IPS-NIHi7 (cell line): ENCODE results near the gene PROM1.

Source experiments
- DNase-seq: peaks from one replicate; pipeline ENCODE4 v3.0.0; 2012; ENCODE audit warnings: mixed read lengths; ENCODE audit errors: extremely low spot score

PROM1 gene

GRCh38 chr4:16027114-16027513, 56.7 kb downstream of the PROM1 start:
- no peak for DNase-seq

GRCh38 chr4:16026160-16026761, 57.6 kb downstream of the PROM1 start:
- DNase-seq = peak; percentile 61

GRCh38 chr4:16025268-16025667, 58.6 kb downstream of the PROM1 start:
- DNase-seq = no peak

- no peak for DNase-seq
These were observed 59.9 kb downstream of the PROM1 start for GRCh38 chr4:16023776-16024408.

- no peak for DNase-seq
These were observed 61.8 kb downstream of the PROM1 start for GRCh38 chr4:16021804-16022560.

DNA sequence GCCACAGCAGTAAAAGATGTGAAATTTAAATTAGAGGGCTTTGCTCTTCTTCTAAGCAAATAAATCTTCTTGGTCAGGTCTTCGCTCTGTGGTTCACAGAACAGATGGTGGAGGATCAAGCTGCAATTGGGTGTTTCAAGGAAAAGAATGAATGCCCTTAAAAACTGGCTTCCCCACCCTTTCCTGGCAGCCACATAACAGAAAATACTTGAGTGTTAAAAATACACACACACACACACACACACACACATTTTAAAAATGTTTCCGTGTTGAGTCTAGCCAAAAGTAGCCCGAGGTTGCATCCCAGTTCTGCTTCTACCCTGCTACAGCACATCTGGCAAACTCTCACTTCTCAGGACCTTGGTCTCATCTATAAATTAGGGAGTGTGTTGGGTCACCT, 64.2 kb downstream of the PROM1 start:
- no peak for DNase-seq

GRCh38 chr4:16018841-16019240, 65.0 kb downstream of the PROM1 start:
- DNase-seq = no peak

DNA sequence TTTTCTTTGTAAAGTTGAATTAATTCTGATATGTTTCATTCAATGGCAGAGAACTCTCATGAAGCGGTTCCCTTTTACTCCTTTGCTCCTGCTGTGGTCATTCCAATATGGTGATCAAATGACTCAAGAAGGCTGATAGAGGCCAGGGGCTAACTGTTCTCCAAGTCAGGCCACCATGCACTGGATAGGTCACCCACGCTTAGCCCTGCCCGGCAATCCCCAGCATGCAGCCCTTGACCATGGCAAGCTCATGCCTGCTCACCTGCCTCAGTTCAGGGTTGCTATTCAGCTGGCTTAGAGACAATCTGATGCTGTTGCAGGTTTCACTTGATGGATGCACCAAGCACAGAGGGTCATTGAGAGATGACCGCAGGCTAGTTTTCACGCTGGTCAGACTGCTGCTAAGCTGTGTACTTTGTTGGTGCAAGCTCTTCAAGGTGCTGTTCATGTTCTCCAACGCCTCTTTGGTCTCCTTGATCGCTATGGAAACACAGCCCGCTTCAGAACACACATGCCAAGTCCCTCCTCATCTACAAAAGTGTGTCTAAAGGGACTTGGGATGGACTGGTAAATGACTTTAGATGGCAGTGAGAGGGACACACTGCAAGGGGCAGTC, 65.7 kb downstream of the PROM1 start:
- no peak for DNase-seq

DNA sequence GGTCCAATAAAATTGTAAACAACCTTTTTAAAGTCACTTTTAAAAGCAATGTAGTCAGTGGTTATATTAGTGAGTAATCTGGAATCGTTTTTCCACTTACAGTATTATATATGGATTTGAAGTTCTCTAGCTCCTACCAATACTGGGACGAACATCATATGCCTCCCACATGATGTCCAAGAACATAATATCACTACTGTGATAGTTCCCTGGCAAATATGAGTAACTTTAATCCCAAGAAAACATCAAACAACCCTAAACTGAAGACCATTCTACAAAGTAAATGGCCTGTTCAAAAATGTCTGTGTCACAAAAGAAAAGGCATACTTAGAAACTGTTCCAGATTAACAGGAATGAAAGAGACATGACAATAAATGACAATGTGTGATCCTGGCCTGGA, 67.3 kb downstream of the PROM1 start:
- DNase-seq = no peak

DNA sequence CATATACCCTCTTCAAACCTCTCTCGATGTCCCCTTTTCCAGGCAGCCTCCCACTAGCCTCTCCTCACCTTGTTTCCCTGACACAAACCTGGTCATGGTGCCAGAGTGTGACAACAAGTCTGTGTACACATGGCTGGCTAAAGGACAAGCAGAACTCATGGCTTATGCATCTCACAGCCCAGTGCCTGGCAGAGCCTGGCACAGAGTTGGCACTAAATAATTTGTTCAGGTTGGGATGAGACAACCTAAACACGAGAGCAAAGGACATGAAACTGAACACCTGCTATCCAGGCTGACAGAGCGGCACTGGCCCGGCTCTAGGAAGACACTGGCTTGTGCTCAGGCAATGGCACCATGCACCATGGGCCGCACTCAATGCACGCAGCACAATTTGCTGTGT, 72.7 kb downstream of the PROM1 start:
- DNase-seq = no peak

DNA sequence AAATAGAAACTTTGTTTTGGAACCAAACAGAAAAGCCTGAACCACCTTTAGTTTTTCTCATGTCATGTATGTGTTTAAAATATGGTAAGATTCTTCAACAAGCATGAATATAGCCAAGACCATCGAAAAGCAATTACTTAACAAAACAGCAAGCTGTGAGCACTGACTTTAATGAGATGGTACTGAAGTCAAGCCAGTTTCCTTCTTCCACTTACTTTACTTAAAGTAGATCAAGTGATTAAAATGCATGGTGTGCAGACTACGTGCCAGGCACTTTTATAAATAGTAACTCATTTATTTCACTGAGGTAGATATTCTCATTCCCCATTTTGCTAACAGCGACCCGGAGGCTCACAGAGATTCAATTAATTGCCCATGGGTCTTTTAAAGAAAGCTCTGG, 74.7 kb downstream of the PROM1 start:
- DNase-seq = no peak

DNA sequence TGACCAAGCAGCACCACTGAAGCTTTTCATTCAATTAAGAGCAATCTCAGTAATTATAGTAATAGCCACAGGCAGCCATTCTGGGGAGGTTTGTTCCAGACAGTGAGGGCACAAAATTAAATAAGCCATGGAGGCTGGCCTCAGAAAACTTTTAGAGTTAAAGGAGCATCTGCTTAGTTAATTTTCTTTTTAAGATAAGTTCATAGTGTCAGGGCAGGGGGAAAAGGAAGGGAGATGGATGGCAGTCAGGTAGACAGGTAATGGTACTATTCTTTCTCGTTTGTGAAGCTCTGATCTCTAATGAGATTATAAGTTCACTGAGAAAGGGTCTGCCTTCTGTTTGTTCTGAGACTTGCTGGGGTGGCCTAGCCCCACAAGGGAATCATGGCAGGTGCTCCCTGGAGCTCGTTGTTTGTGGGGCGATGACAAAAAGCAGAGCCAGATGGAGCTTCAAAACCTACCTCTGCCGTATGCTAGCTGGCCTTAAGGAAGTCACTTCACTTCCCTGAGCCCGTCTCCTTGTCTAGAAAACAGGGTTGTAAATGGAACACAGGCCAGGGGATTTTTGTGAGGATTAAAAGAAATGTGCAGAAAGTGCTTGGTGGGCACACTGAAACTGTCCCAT, 76.2 kb downstream of the PROM1 start:
- no peak for DNase-seq

DNA sequence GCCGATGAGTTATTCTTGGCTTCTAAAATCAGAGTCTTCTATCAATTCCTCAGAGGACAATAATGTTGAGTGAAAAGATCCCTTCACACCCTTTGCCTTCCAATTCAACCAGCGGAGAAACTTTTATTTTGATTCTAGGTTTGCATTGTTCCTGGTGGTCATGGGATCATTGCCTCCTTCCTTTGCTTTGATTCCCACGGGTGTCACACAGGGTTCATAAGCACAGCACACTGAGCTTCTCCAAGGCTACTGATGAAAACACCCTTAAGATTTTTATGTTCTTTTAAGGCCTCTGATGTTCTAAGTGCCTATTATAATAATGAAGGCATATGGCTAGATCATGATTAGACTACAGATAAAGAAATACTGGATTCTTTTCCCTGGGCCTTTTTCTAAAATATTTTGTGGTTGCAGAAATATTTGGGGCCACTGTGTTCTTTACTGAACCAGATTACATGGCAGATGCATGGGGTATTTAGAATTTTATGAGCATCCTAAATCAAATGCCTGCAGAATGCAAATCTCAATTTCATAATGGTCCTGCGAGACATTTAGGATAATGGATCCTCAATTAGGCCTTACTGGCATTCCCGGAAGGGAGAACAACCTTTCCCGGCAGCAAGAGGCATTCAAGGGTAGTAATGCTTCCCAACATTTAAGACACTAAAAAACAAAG, 76.9 kb downstream of the PROM1 start:
- no peak for DNase-seq

DNA sequence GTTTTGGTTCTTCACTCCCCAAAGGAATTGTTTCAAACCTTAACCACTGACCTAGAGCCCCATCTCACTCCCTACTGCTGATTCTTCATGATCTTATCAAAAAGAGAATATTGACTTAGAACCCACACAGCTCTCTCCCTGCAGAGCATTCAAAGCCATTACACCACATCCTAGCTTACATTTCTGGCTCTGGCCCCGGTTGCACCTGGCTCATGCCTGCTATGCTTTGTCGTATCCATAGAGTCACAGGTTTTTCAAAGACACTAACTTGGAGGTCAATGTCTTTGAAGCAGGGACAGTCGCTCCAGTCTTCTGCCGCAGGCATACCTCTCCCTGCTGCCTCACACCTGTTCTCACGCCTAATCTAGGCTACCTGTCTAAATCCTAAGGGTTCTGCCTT, 78.1 kb downstream of the PROM1 start:
- no peak for DNase-seq

DNA sequence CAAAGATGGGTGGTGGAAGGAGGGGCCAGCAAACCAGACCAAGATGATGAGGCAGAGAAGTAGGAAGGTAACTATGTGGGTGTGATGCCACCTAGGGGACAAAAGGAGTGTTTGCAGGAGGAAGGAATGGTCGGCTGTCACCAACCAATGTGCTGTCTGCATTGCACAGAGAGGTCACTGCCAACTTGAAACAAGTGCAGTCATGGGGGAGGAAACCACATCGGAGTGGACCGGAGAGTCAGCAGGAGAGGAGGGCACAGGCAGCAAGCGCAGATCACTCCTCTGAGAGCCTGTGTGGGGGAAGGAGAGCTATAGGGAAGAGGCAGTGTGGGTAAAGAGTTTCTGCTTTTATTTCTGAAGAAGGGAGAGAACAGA, 82.4 kb downstream of the PROM1 start:
- DNase-seq = peak; percentile 93

DNA sequence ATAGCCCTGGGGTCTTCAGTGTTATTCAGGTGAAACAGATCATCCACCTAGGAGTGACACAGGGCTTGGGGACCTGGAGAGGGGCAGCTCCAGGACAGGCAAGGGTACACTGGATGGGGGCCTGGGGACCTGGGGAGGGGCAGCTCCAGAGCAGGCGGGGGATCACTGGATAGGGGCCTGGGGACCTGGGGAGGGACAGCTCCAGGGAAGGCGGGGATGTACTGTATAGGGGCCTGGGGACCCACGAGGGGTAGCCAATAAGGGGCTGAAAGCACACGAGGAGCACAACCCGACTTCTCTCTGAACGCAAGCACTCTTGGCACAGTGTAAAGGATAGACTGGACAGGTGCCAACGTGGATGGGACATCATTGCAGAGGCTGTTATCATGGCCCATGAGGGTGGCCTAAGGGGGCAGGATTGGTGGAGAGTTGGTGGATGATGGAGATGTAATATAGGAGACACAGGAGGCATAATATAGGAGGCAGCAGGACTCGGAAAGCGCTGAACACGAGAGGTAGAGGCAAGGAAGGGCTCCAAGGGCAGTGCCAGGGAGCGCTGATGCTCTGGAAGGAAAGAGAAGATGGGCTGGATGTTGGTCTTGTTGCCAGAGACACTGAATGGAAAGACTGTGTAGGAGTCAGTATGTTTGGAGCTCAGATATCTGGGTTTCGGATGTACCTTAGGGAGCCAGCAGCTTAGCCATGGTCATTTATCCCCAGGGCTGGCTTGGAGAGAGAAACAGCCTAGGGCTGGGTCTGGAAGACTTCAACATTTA, 82.9 kb downstream of the PROM1 start:
- DNase-seq = no peak

DNA sequence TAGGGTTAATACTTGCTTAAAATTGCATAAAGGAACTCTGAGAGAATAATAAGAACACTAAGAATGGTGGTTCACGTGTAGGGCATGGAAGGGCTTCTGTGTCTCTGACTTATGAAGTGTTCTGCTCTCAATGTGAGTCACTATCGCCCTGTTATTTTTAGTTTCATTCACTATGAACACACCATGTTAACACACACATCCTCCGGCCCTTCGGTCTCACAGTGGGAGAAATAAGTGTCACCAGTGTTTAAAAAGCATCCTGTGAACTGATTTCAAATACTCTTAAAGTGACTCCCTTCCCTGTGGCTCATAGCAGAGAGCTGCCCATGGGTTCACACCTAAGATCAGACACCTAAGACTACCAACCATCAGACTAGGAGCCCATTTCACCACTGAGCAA, 87.0 kb downstream of the PROM1 start:
- DNase-seq = no peak

DNA sequence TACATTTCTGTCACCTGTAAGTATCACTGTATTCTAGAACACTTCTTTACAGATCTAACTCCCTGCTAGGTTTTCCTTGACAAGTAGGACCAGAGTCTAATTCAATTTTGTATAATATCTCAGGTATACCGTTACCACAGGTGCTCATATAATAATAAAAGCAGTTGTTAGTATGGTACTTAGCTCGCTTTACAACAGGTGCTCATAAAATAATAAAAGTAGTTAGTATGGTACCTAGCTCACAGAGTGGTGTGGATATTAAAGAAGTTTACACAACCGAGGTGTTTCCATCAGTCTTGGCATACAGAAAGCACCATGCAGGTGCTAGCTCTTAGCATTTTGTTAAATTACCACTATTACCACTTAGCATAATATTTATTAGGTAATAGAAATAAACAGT, 88.0 kb downstream of the PROM1 start:
- no peak for DNase-seq

DNA sequence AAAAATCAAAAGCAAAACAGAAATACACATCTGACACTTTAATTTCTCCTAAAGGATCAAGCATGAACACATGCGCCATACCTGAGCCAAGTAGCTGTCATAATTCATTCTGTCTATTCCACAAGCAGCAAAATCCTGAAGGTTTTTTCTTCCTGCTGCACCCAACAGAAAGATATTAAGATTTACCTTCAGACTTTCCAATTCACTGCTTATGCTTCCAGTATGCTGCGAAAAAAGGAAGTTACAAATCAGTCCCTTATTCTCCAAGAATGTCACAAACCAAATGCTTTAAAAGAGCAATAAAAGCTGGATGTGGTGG, 91.7 kb downstream of the PROM1 start:
- no peak for DNase-seq

GRCh38 chr4:15990570-15991285, 93.1 kb downstream of the PROM1 start:
- no peak for DNase-seq

DNA sequence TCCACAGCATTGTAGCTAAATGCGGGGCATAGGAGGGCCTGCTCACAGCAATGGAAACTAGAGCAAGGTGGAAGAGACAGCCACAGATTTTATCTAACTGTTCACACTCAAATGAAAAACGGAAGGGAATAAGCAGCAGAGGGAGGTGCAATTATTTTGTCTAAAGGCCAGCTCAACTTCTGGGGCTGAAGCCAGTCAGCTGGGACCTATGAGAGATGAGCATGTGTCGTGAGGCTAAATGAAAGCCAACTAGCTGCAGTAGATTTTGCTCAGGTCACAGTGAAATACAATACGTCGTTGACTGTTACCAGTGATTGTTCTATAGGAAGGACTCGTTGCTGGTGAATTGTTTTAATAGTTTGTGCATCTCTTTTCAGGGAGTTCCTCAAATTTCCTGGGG, 94.4 kb downstream of the PROM1 start:
- DNase-seq = no peak
